Measurements from ENCODE around the gene ANKRD12.

GRCh38 chr18:9325716-9326115 lies 189.1 kb downstream of the ANKRD12 start:
- no peak for TF ChIP-seq CTCF (IDR thresholded peaks at IDR 0.05; ENCODE audit: poor library complexity, severe bottlenecking)
- TF ChIP-seq POLR2AphosphoS5 (IDR thresholded peaks at IDR 0.05): no peak
- no peak for TF ChIP-seq RAD21 (conservative IDR thresholded peaks at IDR 0.05)
- TF ChIP-seq EP300 (conservative IDR thresholded peaks at IDR 0.05; ENCODE audit: poor library complexity, severe bottlenecking): no peak
- no peak for TF ChIP-seq EZH2 (IDR thresholded peaks at IDR 0.05; ENCODE audit: borderline replicate concordance, insufficient read depth, low read length, poor library complexity, severe bottlenecking)

Data from neural cell (in vitro differentiated cells).